HTERT RPE-1 (cell line): Measurements from ENCODE around the gene HOXD10.

Experiments used
- in situ Hi-C: fragments of 300-500 bp; cut with MboI; formaldehyde crosslinking; loops from 4 replicates; pipeline ENCODE4 v1.14.3; 2020; ENCODE audit warnings: low sequenced_read_pairs

The HOXD10 gene

DNA sequence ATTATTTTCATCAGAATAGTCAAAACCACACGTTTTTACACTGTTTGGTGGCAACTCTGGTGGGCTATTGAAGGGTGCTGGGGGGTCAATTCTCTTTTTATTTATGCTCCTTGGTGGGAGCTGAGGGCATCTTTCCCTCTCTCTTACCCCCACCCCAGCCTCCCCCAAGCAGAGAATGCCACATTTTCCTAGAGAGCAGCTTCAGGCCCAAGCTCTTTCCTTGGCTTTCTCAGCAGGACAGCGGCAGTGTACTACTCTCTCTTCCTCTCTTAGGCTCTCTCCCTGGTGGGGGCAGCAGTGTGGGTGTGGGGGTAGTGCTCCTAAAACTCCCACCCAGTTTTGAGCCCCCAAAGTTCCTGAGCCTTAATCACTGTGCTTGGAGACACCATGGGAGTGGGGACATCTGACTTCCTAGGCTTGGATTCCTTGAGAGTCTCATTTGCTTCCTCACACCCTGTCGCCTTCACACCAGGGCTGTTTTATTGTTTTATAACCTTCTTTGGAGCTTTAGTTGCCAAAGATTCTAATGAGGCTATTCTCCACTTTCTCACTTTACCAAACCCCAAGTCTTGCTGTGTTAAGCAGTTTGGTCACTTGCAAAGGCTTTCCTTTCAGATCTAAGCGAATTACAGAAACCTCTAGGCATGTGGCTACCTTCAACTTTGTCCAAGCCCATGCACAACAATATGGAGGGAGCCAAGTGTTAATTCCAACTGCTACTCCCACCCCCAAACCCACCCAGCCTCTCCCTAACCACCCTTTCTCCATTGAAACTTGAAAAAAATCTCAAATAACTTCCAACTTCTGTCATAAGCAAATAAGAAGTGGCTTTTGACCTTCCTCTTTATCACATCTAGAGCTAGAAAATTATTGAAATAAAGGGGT, 28.7 kb downstream of the HOXD10 start:
- in situ Hi-C loops, result loop anchor here (25.0 kb wide), 1 partner anchor 492 kb away; no protein-coding TSS in a partner anchor

DNA sequence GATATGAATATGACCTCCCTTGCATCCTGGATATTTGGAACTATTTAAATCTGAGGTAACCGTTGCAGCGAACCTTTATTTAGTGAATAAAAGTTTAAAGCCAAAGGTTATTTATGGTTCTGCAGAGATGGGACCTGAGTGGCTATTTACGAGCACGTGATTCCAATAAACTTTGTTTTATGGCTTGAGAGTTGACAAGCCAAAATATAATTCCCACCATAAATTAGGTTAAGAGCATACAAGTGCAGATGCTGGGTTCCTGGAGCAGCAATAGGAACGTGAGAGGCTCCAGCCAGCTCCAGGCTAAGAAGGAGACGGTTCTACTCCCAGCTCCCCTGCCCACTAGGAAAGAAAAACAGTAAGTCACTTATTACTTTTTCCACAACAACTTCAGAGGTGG, 29.5 kb downstream of the HOXD10 start:
- in situ Hi-C loops, result loop anchor here (25.0 kb wide), 1 partner anchor 491 kb away; no protein-coding TSS in a partner anchor

DNA sequence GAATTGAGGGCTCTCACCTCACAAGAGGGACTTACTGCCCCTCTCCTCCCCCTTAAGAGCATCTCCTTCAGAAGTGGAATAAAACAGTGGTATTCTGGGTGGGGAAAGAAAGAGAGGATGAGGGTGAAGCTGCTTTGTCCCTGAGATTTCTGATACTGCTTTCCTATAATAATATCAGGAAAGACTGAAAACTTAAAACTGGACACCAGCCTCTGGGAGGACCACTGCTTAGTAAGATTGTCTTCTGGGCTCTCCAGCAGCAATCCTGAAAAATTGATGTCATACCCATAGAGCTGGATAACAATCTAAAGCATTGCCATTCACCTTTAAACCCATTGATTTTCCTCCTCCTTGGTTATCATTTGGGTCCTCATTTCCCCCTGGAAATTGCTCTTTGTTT, 30.1 kb downstream of the HOXD10 start:
- in situ Hi-C loops, result loop anchor here (25.0 kb wide), 1 partner anchor 491 kb away; no protein-coding TSS in a partner anchor

DNA sequence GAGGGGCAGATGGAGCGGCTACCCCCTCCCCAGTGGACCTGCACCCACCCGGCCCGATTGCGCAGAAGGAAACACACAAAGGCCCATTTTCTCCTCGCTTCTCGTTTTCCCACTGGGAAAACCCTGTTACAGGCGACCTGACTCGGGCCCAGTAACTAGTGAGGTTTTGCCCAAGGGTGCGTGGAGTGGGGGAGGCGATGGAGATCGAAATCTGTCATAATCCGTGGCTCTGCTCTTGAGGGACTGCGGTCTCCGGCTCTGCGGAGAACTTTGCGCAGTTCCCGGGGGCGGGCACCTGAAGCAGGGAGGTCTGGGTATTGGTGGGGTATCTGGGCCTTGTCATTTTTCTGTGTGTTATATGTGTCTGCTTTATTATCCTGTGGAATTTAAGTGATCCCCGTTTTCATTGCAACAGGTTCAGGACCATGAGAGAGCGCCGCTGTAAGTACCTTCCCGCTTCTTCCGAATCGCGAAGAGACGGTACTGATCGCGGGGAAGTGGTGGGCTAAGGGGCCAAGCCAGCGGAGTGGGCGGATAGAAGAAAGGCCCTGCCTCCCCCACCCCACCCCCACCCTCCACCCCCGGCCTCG, 30.7 kb downstream of the HOXD10 start:
- in situ Hi-C loops, result loop anchor here (25.0 kb wide), 1 partner anchor 490 kb away; no protein-coding TSS in a partner anchor

DNA sequence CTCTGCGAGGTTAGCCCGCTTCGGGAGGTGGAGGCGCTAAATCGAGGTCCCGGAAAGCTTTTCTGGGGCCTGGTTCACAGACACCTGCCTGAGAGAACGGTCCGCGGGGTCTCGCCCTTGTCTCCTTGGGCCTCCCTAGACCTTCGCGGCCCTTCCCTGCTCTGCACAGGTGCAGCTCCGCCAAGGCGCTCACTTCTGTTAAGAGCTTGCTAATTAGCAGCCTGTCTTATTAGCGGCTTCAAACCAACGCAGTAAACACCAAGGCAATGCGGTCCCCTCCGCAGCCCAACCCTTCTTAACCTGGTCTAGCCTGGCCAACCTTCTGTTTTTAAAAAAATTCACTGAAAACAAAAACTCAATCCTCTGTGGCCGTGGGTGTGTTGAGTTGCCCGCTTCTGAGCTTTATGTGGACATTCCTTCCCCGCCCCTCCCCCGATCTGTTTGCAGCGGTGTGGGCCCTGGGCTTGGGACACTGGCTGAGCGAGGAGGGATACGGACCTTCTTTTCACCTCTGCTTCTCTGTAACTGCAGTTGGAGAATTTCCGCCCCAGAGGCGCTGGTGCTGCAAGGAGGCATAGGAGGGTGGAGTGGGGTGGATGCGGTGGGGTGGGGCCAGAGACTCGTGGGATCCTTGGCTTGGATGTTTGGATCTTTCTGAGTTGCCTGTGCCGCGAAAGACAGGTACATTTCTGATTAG, 31.4 kb downstream of the HOXD10 start:
- in situ Hi-C loops, result loop anchor here (25.0 kb wide), 1 partner anchor 489 kb away; no protein-coding TSS in a partner anchor

DNA sequence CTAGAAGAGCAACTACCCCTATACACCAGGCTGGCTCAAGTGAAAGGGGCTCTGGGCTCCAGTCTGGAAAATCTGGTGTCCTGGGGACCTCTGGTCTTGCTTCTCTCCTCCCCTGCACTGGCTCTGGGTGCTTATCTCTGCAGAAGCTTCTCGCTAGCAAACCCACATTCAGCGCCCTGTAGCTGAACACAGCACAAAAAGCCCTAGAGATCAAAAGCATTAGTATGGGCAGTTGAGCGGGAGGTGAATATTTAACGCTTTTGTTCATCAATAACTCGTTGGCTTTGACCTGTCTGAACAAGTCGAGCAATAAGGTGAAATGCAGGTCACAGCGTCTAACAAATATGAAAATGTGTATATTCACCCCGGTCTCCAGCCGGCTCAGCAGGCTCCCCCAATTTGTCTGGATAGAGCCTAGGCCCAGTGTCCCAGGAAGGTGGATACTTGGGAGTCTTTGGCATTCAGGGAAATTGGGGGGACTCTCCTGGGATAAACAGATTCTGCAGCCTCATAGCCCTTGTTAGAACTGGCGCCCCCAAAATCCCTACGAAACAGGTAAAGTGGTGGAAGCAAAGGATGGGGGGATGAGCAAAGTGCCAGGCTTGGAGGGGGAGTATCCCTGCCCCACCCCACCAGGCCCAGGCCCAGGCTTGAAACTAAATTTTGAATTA, 32.3 kb downstream of the HOXD10 start:
- in situ Hi-C loops, result loop anchor here (25.0 kb wide), 1 partner anchor 488 kb away; no protein-coding TSS in a partner anchor

DNA sequence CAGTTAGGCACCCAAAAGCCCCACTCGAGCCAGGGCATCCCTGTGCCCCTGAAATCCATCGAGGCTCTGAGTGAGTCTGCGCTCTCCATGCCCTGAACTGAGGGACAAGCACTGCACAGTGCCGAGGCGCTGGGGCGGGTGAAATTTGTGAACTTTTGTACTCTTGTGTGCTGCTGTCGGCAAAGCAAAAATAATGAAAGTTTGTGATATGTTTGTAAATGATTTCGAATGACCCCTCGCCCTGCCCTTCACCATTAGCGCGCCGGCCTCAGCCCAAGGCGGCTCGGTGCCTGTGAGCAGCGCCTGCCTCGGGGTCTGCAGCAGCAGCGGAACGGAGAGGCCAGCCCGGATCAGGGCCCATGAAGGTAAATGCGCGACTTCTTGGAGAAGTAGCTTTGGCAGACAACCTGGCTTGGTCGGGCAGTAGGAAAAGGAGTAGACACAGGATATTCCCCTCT, 32.9 kb downstream of the HOXD10 start:
- in situ Hi-C loops, result loop anchor here (25.0 kb wide), 1 partner anchor 488 kb away; no protein-coding TSS in a partner anchor

DNA sequence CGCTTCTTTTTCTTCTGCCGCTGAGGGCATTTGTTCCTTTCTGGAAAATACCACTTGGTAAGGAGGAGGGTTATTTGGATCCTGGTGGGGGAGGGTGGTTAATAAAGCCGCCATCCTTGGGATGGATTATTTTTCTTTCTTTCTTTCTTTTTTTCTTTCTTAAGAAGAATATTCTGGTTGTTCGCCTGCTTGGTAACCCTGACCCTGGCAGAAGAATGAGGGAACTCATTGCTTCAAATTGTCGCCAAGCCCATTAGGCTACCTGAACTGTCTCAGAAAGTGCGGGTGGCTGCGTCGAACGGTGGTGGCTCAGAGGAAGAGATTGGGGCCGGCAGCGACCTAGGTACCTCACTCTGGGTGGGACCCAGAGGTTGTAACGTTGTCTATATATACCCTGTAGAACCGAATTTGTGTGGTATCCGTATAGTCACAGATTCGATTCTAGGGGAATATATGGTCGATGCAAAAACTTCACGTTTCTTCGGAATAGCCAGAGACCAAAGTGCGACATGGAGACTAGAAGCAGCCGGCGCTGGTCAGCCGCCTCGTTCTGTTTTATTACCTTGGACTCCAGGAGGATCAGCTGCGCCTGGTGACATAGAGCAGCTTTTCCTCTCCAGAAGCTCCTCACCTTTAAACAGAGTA, 33.5 kb downstream of the HOXD10 start:
- in situ Hi-C loops, result loop anchor here (25.0 kb wide), 1 partner anchor 487 kb away; no protein-coding TSS in a partner anchor

DNA sequence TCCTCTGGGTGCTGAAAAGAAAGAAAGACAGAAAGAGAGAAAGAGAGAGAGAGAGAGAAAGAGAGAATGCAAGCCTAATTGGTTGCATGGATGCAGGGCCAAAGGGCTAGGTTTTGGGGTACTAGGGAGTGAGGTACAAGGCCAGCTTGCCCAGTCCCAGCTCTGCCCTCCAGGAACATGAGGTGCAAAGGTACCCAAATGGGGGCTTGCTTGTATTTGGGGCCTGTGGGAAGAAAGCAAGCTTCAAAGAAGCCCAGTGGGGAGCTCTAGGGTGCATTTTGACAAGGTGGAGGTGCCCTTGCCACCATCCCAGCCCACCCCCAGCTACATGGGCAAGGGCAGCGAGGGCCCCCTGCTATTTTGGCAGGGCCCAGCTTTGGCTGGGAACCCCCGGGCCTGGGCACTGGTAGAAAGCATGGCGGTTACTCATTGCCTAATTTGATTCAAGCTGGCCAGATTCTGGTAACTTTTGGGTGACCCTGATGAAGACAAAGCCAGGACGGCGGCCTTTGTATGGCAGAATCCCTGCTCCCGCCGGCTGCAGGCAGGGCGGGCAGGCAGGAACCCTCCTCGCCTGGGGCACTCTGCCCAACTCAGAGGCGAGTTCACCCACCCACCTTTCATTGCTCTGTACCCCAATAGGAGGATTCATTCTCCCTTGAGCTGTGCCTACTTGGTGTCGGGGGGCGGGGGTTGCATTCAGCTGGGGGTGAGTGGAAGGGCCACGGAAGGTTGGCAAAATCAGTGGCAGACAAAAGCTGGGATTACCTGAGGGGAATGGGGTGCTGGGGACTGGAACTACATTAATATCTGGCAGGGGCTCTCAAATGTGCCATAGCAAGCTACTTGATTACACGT, 34.2 kb downstream of the HOXD10 start:
- in situ Hi-C loops, result no loop called here

DNA sequence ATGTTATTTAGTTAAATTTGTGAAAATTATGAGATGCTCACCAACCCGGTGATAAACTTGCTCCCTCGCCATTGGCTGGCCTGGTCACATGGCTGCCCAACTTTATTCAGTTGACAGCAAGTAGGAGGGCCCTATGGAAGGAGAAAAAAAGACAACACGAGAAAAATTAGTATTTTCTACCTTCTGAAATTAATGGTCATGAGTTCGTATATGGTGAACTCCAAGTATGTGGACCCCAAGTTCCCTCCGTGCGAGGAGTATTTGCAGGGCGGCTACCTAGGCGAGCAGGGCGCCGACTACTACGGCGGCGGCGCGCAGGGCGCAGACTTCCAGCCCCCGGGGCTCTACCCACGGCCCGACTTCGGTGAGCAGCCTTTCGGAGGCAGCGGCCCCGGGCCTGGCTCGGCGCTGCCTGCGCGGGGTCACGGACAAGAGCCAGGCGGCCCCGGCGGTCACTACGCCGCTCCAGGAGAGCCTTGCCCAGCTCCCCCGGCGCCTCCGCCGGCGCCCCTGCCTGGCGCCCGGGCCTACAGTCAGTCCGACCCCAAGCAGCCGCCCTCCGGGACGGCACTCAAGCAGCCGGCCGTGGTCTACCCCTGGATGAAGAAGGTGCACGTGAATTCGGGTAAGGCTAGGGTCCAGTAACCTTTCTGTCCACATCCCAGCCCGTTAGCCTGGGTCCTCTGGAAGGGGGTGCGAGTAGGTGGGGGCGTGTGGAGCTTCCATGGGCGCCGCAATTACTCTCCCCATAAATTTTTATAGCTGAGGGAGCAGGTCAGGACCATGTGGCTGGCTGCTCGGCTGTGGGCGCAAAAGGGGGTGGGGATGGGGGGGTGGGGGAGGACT, 35.1 kb downstream of the HOXD10 start, which contains the start of gene HOXD4:
Gene HOXD4 (plus strand): TSS at position 109 of the 846 bp plus-strand sequence. CDS start 84 bp downstream, at position 193.
- in situ Hi-C loops, result no loop called here

DNA sequence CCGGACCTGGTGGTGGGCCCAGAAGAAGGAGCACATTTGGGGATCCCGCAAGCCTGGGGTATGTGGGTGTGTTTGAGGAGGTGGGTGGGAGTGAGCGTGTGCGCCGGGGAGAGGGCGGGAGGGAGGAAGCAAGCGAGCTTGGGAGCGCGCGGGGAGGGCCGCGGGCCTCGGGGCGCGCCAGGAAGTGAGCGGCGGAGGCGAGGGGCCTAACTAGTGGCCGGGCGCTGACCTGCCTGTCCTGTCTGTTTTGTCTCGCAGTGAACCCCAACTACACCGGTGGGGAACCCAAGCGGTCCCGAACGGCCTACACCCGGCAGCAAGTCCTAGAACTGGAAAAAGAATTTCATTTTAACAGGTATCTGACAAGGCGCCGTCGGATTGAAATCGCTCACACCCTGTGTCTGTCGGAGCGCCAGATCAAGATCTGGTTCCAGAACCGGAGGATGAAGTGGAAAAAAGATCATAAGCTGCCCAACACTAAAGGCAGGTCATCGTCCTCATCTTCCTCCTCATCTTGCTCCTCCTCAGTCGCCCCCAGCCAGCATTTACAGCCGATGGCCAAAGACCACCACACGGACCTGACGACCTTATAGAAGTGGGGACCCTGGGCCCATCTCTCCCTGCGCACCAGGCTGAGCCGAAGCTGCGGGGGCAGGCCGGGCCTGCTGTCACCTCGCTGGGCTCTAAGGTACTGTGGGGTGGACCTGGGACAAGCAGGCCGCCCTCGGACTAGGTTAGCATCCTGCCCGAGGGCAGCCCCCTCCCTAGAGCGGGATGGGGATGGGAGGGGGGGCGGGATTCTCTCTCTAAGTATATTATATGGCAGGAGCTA, 36.0 kb downstream of the HOXD10 start:
- in situ Hi-C loops, result no loop called here

DNA sequence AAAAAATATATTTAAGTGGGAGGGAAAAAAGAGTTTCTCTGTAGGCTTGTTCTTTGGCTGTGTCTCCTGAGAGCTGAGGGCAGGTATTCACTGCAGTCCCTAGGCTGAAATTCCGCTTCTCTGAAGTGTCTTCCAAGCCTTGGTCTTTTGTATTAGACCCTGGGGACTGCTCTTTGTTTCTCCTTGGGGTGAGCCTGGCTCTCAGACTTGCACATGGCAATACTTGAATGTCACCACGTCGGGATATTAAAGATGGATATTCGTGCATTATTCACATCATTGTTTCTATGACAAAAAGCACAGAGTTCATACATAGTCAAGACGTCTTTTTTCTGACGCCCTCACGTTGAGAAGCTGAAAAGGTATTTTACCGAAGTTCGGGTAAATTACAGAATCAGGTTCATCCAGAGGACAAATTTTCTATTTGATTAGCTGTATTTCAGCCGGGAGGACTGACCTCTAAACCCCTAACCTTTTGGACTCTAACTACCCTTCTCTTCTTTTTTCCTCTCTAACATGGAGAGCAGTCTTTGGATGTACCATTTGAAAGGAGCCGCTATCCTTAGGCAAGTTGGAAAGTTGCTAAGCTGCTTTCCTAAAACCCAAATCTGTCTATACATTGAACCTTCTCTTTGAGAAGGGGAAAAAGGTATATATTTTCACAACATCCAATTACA, 38.1 kb downstream of the HOXD10 start:
- in situ Hi-C loops, result no loop called here

DNA sequence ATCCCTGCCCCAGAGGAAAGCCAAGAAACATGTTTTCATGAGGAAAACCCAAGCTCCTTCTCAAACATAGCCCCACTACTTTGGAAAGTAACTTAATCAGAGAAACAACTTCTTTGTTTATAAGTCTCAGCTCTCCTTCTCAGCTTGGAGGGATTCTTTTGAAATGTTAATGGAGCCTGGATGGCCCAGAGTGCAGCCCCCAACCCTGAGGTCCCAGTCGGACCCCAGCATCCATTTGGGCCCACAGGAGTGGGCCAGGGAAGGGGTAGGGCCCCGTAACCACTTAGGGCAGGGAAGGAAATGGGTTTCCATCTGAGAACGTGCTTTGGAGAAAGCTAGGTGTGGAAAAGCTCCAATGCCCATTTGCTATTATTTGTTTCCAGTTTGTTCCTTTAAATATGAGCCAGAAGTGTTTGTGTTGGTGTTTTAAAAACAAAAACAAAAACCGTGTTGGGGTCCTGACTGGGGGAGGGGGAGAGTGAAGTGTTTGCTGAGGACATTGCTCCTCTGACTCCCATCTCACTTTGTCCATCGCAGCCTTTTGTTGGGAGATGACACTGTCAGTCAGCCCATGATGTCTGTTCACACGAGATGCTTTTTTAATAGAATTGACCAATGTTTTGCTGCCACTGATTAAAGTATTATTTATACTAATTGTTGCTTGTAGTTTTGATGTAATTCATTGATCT, 38.9 kb downstream of the HOXD10 start:
- in situ Hi-C loops, result no loop called here

DNA sequence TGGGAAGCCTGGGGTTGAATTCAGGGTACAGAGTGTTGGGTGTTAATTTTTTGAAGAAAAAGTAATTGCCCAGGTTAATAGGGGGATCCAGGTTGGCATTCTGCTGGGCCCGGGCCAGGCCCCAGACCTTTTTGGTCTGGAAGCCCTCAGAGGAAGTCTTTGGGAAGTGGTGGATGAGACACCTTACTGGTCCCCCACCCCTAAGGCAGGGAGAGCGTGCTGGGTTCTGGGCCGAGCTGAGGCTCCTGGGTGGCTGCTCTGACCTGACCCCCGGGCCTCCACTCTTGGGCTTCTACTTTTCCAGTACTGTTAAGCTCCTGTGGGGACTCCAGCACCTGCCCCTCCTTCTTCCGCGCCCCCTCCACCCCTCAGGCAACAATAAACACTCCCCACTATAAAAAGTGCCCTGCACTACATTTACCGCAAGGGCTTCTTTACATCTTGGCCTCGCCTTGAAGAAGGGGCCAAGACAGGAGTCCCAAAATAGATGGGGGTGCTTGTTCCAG, 39.8 kb downstream of the HOXD10 start:
- in situ Hi-C loops, result no loop called here

DNA sequence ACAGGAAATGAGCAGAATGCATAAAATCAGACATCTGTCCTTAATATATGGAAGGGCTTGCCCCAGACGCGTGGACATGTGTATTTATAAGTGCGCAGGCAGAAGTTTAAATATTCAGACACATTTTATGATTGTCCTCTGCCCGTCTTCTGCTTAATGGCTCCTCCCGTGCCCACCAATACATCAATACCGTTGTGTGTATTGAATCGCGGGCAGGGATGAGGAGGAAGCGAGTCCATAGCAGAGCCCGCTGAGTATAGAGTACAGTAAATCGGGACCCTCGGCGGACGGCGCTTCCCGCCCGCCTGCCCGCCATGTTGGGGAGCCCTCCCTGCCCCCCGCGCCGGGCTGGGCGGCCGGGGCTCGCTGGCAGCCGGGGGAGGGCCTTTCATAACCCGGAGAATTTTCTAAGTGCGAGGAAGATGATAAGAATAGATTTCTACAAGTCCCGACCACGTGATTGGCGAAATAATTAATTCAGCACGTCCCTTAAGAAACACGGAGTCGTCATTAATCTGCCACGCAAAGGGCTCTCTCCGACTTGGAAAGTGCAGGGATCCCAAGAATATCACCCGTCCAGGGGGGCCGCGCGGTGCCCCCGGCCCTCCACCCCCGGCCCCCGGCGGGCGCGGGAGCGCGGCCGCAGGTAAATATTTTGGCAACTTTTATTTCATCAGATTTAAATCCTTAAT, 40.4 kb downstream of the HOXD10 start, which contains the start of gene HOXD3:
Gene HOXD3 (plus strand): TSS at position 501 of the 692 bp plus-strand sequence. CDS start 11,808 bp downstream, outside the sequence.
- in situ Hi-C loops, result no loop called here
